ENCODE measurements around the gene JAG2.

The JAG2 gene

DNA sequence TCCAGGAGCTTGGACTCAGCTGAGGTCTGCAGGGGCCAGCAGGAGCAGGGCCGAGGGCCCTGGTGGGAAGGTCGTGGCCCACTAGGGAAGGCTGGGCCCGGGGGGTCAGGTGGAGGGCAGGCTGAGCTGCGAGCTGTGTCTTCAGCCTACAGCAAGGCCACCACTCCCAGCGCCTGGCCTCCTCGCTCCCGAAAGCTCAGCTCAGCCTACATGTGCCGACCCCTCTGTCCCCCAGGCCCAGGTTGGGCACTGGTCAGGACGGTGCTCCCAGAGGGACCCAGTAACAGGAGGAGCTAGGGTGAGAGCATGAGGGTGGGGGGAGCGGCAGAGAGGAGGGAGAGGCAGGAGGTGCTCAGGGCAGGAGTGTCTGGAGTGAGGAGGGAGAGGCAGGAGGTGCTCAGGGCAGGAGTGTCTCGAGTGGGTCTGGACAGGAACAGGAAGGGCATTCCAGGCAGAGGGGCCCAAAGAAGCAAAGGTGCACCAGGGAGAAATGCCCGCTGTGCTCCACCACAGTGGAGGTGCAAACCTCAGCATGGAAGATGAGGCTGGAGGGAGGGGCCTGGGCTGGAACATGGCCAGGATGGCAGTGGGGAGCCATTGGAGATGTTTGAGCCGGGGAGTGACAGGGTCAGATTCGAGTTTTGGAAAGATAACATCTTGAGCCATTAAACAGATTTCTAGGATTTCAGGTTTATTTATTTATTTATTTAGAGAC, 74.2 kb downstream of the JAG2 start:
- TF ChIP-seq, protein P1, sequence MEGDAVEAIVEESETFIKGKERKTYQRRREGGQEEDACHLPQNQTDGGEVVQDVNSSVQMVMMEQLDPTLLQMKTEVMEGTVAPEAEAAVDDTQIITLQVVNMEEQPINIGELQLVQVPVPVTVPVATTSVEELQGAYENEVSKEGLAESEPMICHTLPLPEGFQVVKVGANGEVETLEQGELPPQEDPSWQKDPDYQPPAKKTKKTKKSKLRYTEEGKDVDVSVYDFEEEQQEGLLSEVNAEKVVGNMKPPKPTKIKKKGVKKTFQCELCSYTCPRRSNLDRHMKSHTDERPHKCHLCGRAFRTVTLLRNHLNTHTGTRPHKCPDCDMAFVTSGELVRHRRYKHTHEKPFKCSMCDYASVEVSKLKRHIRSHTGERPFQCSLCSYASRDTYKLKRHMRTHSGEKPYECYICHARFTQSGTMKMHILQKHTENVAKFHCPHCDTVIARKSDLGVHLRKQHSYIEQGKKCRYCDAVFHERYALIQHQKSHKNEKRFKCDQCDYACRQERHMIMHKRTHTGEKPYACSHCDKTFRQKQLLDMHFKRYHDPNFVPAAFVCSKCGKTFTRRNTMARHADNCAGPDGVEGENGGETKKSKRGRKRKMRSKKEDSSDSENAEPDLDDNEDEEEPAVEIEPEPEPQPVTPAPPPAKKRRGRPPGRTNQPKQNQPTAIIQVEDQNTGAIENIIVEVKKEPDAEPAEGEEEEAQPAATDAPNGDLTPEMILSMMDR (conservative IDR thresholded peaks at IDR 0.05; ENCODE audit: low read length) = no peak
- DNase-seq (ENCODE audit: low read depth) = no peak
- peak overlapping the region; percentile 79 for H3K4me3 ChIP-seq (ENCODE audit: low read length)

DNA sequence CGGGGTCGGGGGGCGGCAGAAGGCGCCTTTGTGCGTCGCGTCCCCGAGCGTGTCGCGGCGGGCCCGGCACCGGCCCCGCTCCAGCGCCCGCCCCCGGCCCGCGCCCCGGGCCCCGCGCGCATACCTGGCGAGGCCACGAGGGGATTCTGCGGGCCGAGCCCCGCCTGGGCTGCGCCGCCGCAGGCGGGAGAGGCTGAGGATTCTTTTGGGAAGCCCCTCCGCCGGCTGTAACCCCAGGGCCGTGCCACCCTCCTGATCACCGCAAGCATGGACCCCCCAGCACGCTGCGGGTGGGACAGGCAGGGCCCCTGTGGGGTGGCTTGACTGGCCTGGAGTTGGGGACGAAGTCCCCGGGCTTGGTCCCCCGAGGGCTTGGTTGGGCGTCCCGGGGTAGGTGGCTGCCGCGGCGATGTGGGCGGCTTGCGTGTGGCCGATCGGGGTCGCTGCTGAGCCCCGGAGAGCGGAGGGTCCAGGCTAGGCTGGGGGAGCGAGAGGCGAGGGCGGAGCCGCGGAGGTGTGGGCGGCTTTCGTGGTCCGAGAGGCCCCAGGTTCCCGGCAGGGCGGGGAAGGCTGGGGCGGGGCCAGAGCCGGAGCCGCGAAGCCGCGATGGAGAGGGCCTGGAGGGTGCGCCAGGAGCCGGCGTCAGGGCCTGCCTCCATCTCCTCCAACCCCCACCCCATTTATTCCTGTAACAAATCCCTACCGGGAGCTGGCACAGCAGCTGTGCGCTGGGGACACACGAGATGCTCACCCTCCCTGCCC, 75.0 kb downstream of the JAG2 start:
- DNase-seq (ENCODE audit: low read depth) = peak; percentile 65
- peak overlapping the region; percentile 79 for H3K4me3 ChIP-seq (ENCODE audit: low read length)
- TF ChIP-seq, protein P1 (conservative IDR thresholded peaks at IDR 0.05; ENCODE audit: low read length) = peak; percentile 37

DNA sequence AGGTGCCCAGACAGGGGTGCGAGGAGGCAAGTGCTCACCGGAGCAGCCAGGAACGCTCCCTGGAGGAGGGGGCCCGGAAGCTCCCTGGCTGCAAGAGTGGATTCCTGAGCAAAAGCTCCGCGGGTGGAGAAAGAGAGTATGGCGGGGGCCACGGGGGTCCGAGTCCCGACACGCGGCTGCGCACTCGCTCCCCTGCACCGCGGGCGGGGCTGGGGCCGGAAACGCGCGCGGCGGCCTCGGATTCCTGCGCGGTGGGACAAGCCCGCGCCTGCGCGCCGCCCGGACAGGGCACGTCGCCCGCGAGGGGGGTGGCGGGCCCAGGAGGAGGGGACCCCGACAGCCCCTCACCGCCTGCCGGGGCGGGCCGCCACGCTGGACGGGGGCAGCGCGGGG, 75.5 kb downstream of the JAG2 start:
- peak overlapping the region; percentile 79 for H3K4me3 ChIP-seq (ENCODE audit: low read length)
- TF ChIP-seq, protein P1 (conservative IDR thresholded peaks at IDR 0.05; ENCODE audit: low read length) = no peak
- DNase-seq (ENCODE audit: low read depth) = peak; percentile 59

DNA sequence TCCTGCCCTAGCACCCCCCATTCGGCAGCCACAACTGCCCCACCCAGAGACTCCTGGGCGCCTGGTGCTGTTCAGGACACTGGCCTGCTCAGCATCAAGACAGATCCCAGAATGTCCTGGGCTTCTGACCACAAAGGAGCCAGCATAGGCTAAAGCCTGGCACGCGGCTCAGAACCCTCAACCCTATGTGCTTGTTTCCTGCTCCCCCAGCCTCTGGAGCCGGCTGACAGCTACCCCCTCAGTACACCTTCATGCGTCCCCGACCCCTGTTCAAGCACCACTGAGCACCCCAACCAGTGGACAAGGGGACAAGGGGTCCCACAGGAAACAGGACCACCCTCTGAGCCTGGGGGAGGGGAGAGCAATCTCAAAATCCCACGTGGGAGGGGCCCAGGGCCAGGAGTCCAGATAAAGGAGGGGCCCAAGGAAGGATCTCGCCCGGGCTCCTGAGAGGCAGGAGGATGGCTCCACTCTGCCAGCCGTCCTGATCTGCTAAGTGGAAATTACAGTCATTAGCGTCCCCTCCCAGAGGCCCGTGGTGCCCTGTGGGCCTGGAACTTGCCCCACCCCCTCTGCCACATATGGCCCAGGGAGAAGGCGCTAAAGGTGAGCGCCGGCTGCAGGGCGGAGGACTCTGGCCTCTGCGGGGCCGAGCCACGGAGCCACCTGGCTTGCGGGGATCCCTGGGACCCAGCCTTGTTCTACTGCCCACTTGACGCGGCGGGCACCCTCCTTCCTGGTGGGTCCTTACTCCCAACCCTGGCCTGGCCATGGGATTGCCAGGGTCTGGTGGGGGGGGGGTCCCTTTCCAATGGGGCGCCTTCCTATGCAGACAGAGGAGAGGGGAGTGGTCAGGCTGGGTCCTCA, 76.2 kb downstream of the JAG2 start:
- TF ChIP-seq, protein P1 (conservative IDR thresholded peaks at IDR 0.05; ENCODE audit: low read length) = no peak
- peak overlapping the region; percentile 79 for H3K4me3 ChIP-seq (ENCODE audit: low read length)
- DNase-seq (ENCODE audit: low read depth) = no peak

DNA sequence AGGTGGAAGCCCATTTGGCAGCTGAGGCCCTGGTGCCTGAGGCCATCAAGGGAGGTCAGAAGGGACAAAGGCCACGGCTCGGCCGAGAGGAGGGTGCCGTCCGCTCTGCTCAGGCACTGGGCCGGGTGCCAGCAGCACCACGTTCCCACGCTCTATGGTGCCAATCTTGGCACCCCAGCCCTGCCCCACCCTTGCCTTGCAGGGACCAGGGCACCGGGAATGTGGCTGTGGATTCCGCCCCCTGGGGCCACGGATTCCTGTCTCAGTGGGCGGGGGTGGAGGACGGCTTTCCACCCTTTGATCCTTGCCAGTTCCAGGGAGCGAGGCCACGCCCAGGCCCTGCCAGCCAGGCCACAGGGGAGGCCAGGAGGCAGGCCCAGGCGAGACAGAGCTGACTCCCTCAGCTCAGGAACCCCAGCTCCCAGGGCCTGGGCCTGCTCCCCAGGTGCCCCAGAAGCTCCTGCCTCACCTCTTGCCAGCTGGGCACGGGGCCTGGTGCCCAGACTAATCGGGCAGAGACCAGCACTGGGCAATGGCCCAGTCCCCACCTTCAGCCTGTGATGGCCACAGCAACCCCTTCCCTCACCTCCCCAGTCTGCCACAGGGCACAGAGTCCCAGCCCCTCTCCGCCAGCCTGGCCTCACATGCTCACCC, 76.9 kb downstream of the JAG2 start:
- peak overlapping the region; percentile 79; the same call in 1 of the 2 replicates for H3K4me3 ChIP-seq (ENCODE audit: low read length)
- peak; percentile 64 for DNase-seq (ENCODE audit: low read depth)
- TF ChIP-seq, protein P1 (conservative IDR thresholded peaks at IDR 0.05; ENCODE audit: low read length) = no peak

DNA sequence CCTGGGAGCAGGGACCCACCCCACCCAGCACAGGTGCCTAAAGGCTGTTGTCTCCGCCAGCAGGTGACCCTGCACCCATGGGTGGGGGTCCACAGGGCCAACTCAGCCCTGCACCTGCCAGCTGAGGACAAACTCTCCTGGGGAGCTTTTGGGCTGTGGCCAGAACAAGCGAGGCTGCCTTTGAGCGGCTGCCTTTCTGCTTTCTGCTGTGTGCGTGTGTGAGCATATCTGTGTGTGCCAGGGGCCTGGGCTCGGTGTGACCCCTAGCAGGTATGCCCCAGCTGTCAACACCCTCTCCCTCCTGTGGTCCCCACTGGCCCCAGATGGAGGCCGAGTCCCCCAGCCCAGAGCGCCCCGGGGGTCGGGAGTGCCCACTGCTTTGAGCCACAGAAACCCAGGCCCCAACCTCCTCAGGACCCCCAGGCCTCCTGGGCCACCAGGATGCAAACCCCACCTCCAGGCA, 77.5 kb downstream of the JAG2 start:
- TF ChIP-seq, protein P1 (conservative IDR thresholded peaks at IDR 0.05; ENCODE audit: low read length) = no peak
- DNase-seq (ENCODE audit: low read depth) = no peak
- H3K4me3 ChIP-seq (ENCODE audit: low read length) = no peak overlapping the region

Measured in AG10803 (cell line).